ENCODE measurements around the gene PRSS33. TPM values are rescaled to one million over a fixed set of nuclear protein-coding genes. Genes with fewer than 3 reads are reported as not detected.

The PRSS33 gene
- total RNA-seq, 2 experiments from 2014 or later, result not detected

DNA sequence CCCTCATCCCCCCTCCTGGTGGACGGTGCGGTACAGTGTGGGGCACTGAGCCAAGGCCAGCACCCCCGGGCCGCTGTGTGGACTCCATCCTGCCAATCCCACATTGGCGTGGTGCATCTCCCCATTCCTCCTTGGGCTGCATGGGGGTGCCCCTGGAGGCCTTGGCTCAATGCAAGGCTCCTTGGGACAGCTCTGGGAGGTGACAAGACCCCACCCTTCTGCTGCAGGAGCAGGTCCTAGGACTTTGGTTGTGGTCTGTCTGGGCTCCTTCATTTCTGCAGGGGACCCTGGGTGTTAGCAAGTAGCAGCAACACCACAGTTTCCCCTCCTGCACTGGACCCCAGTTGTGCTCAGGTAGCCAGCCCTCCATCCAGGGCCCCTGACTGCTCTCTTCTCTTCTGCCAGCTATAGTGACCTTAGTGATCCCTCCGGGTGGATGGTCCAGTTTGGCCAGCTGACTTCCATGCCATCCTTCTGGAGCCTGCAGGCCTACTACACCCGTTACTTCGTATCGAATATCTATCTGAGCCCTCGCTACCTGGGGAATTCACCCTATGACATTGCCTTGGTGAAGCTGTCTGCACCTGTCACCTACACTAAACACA is 31.0 kb upstream of the PRSS33 start:
- Mint-ChIP-seq H3K27ac (no peak overlapping the region), H3K9me3 (no peaks in the 10 kb centered on the region), H3K36me3 (ENCODE audit: low read depth) (no peaks in the 10 kb centered on the region), H3K4me3 (no peak overlapping the region), H3K4me1 (no peaks in the 10 kb centered on the region), H3K27me3 (peaks cover 4% of the 10 kb centered on the region)
- CTCF ChIA-PET, result no interaction called here
- DNase-seq, result no peak
- POLR2A ChIA-PET, result no interaction called here

DNA sequence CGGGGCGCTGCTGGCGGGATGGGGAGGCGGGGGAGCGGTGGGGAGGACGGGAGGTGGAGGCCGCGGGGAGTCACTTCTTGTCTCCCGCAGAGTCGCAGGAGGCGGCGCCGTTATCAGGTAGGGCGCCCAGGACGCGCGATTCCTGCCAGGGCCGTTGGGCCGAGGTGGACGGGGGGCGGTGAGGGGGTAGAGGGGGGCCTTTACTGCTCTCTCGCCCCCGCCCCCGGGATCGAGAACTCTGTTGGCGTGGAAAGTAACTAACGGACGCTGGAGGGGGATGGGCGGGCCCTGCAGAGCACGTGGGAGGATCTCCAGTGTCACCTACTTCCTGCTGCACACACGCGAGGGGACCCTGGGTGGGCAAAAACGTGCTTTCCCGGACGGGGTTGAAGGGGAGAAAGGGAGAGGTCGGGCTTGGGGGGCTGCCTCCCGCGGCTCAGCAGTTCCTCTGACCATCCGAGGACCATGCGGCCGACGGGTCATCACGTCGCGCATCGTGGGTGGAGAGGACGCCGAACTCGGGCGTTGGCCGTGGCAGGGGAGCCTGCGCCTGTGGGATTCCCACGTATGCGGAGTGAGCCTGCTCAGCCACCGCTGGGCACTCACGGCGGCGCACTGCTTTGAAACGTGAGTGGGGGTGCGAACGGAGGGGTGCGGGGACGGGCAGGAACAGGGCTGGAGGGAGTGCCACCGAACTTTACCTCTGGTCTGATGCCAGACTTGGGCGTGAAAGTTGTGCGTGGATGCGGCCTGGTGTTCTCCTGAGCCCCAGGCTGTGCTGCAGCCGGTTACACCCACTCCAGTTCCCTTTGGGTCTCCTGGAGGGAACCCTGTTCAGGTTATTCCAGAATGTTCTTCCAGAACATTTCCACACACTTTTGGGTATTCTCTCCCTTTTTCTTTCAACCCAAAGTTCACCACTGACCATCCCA is 30.2 kb upstream of the PRSS33 start:
- DNase-seq, result no peak
- no peak overlapping the region for H3K27ac Mint-ChIP-seq
- no peak overlapping the region for H3K4me3 Mint-ChIP-seq
- H3K9me3 Mint-ChIP-seq, result no peaks in the 10 kb centered on the region
- ChIA-PET CTCF (no interaction called here), POLR2A (no interaction called here)
- peaks cover 4% of the 10 kb centered on the region for H3K27me3 Mint-ChIP-seq
- H3K36me3 Mint-ChIP-seq (ENCODE audit: low read depth), result no peaks in the 10 kb centered on the region
- no peaks in the 10 kb centered on the region for H3K4me1 Mint-ChIP-seq

- H3K27ac Mint-ChIP-seq, result no peak within 1 kb of the TSS
- ChIA-PET POLR2A (no interaction called here), CTCF (no interaction called here)
- no peak for DNase-seq
- H3K9me3 Mint-ChIP-seq, result no peaks in the 10 kb centered on the region
- no peak within 1 kb of the TSS for H3K4me3 Mint-ChIP-seq
- H3K27me3 Mint-ChIP-seq, result peaks cover under 1% of the 10 kb centered on the region
- no peaks in the 10 kb centered on the region for H3K36me3 Mint-ChIP-seq (ENCODE audit: low read depth)
- H3K4me1 Mint-ChIP-seq, result no peaks in the 10 kb centered on the region
These were observed 29.5 kb upstream of the PRSS33 start, which contains the start of gene PRSS21 for GRCh38 chr16:2816751-2817339. TSS of gene PRSS21 (plus strand) at chr16:2817237. CDS start at chr16:2817269, 32 bp downstream.

- DNase-seq, result no peak
- no peak overlapping the region for H3K27ac Mint-ChIP-seq
- no peaks in the 10 kb centered on the region for H3K27me3 Mint-ChIP-seq
- CTCF ChIA-PET, result no interaction called here
- H3K4me3 Mint-ChIP-seq, result no peak overlapping the region
- H3K9me3 Mint-ChIP-seq, result no peaks in the 10 kb centered on the region
- no peaks in the 10 kb centered on the region for H3K36me3 Mint-ChIP-seq (ENCODE audit: low read depth)
- H3K4me1 Mint-ChIP-seq, result no peaks in the 10 kb centered on the region
- POLR2A ChIA-PET, result no interaction called here
These were observed 28.0 kb upstream of the PRSS33 start for GRCh38 chr16:2815299-2815771.

DNA sequence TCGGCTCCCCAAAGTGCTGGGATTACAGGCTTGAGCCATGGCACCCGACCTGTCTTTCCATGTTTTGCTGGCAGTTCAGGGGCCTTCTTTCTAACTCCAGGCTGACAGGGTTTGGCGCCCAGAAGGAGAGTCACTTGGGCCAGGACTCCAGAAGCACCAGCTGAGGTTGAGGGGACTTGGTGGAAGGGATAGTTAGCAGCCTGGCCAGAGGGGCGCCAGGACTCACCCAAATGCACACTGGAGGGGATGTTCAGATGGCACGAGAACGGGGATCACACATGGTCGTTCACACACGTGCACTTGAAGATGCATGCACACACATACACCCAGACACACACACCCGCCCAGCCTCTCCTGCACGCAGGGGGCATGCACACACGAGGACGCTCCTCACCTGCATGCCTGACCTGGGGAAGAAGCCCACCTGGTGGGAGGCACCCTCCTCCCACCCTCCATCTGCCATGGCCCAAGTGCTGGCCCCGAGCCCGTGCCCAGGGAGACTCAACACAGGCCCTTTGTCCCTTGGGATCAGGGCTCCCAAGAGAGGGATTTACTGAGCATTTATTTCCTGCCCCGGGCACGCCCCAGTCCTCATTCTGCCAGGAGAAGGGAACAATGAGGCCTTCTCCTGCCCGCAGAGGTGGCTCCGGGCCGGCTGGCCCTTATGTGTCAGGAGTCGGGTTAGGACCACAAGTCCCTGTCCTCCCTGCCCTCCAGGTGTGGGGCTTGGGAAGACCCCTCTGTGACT is 27.4 kb upstream of the PRSS33 start:
- POLR2A ChIA-PET, result no interaction called here
- H3K27me3 Mint-ChIP-seq, result peaks cover 2% of the 10 kb centered on the region

GRCh38 chr16:2813771-2814221 is 26.4 kb upstream of the PRSS33 start:
- no peak overlapping the region for H3K27ac Mint-ChIP-seq
- no peak for DNase-seq
- ChIA-PET POLR2A (no interaction called here), CTCF (no interaction called here)
- H3K4me1 Mint-ChIP-seq, result no peaks in the 10 kb centered on the region
- no peak overlapping the region for H3K4me3 Mint-ChIP-seq
- H3K27me3 Mint-ChIP-seq, result peaks cover 10% of the 10 kb centered on the region
- H3K9me3 Mint-ChIP-seq, result no peaks in the 10 kb centered on the region
- H3K36me3 Mint-ChIP-seq (ENCODE audit: low read depth), result no peaks in the 10 kb centered on the region

More for the DNA sequence above, 27.4 kb upstream of the PRSS33 start:
- Mint-ChIP-seq H3K9me3 (no peaks in the 10 kb centered on the region), H3K36me3 (ENCODE audit: low read depth) (no peaks in the 10 kb centered on the region), H3K27ac (no peak overlapping the region), H3K4me1 (no peaks in the 10 kb centered on the region), H3K4me3 (no peak overlapping the region)
- CTCF ChIA-PET, result no interaction called here
- DNase-seq, result no peak

DNA sequence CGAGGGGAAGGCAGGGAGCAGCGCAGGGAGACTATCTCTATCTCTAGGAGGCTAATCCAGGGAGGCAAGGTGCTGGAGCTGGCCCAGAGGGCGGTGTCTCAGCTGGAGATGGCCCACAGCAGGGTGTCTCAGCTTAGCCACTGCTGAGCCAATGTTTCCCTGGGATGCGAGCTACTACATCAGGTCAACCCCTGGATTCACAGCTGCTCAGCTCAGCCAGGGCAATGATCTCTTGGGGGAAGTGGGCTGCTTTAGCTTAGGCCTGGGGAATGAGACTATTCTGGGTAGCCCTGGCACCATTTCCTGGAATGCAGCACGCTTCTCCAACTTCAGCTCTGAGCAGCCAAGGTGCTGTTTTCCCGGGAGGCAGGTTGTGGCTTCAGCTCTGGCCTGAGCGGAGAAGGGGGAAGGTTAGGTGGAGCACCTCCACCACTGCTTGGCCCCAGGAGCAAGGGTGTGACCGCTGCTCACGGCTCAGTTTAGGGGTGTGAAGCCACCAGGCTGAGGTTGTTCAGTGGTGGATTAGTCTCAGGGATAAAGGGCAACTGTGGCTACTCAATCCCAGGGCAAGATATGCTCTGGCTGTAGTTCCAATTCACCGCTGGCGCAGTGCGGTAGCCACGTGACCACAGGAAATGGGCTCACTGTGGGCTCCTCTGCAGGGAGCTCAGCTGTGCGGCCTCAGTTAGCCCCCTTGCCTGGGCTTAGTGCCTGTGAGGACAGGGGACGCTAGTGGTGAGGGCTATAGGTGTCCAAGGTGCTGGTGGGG is 24.5 kb upstream of the PRSS33 start:
- Mint-ChIP-seq H3K4me1 (no peaks in the 10 kb centered on the region), H3K27me3 (peaks cover 11% of the 10 kb centered on the region), H3K4me3 (no peak overlapping the region), H3K9me3 (no peaks in the 10 kb centered on the region), H3K27ac (no peak overlapping the region), H3K36me3 (ENCODE audit: low read depth) (no peaks in the 10 kb centered on the region)
- CTCF ChIA-PET, result interaction anchor here (0.5 to 1.2 kb wide), 5 partner anchors 14 to 564 kb away, joined by 3 to 6 read pairs (median 4); partner anchors contain the start of gene PRSS41
- POLR2A ChIA-PET, result no interaction called here
- DNase-seq, result no peak

DNA sequence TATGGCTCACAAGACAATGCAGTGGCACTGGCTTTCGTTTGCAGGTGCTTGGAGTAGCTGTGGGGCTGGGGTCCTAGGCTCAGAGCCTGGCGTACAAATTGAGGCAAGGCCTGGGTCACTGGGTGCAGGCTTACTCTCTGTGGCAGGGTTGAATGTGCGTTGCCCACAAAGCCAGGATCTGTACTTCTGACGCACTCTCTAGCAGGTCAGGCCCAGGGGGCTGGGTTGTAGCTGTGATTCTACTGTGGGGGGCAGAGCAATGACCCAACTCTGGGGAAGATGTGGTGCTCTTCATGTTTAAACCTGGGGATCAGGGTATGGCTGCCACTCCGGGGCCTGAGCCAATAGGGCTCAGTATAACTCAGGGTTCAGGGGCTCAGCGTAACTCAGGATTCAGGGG is 23.3 kb upstream of the PRSS33 start:
- no peak overlapping the region for H3K27ac Mint-ChIP-seq
- no peaks in the 10 kb centered on the region for H3K9me3 Mint-ChIP-seq
- ChIA-PET CTCF (interaction anchor here (0.5 kb wide), 1 partner anchor 13 kb away, joined by 3 read pairs; no protein-coding TSS in a partner anchor), POLR2A (no interaction called here)
- no peak overlapping the region for H3K4me3 Mint-ChIP-seq
- H3K27me3 Mint-ChIP-seq, result peaks cover 11% of the 10 kb centered on the region
- H3K36me3 Mint-ChIP-seq (ENCODE audit: low read depth), result no peaks in the 10 kb centered on the region
- H3K4me1 Mint-ChIP-seq, result no peaks in the 10 kb centered on the region
- no peak for DNase-seq

GRCh38 chr16:2809149-2809760 is 21.9 kb upstream of the PRSS33 start:
- no peak overlapping the region for H3K4me3 Mint-ChIP-seq
- no peaks in the 10 kb centered on the region for H3K4me1 Mint-ChIP-seq
- H3K27me3 Mint-ChIP-seq, result peaks cover 13% of the 10 kb centered on the region
- H3K27ac Mint-ChIP-seq, result no peak overlapping the region
- ChIA-PET POLR2A (no interaction called here), CTCF (interaction anchor here (0.7 kb wide), 1 partner anchor 161 kb away, joined by 3 read pairs; no protein-coding TSS in a partner anchor)
- no peaks in the 10 kb centered on the region for H3K36me3 Mint-ChIP-seq (ENCODE audit: low read depth)
- DNase-seq, result no peak
- H3K9me3 Mint-ChIP-seq, result no peaks in the 10 kb centered on the region

- no peaks in the 10 kb centered on the region for H3K4me1 Mint-ChIP-seq
- ChIA-PET POLR2A (no interaction called here), CTCF (no interaction called here)
- no peak for DNase-seq
- H3K27ac Mint-ChIP-seq, result no peak overlapping the region
- H3K4me3 Mint-ChIP-seq, result no peak overlapping the region
- no peaks in the 10 kb centered on the region for H3K9me3 Mint-ChIP-seq
- H3K27me3 Mint-ChIP-seq, result peaks cover 17% of the 10 kb centered on the region
- no peaks in the 10 kb centered on the region for H3K36me3 Mint-ChIP-seq (ENCODE audit: low read depth)
These were observed 20.8 kb upstream of the PRSS33 start for GRCh38 chr16:2808181-2808580.

GRCh38 chr16:2806286-2806685 is 18.9 kb upstream of the PRSS33 start:
- no peak for DNase-seq
- H3K27me3 Mint-ChIP-seq, result peaks cover 19% of the 10 kb centered on the region
- H3K4me3 Mint-ChIP-seq, result no peak overlapping the region
- CTCF ChIA-PET, result no interaction called here
- no peaks in the 10 kb centered on the region for H3K9me3 Mint-ChIP-seq
- H3K27ac Mint-ChIP-seq, result no peak overlapping the region
- POLR2A ChIA-PET, result no interaction called here
- no peaks in the 10 kb centered on the region for H3K36me3 Mint-ChIP-seq (ENCODE audit: low read depth)
- H3K4me1 Mint-ChIP-seq, result no peaks in the 10 kb centered on the region

DNA sequence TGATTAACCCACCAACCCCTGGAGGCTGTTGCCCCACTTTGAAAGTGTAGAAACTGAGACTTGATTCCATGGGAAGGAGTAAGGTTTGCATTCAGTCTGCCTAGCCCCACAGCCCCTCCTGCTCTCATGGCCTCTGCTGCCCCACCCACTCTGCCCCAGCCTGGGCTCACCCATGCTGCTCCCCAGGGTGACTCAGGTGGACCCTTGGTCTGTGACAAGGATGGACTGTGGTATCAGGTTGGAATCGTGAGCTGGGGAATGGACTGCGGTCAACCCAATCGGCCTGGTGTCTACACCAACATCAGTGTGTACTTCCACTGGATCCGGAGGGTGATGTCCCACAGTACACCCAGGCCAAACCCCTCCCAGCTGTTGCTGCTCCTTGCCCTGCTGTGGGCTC is 17.4 kb upstream of the PRSS33 start:
- H3K27ac Mint-ChIP-seq, result no peak overlapping the region
- DNase-seq, result no peak
- CTCF ChIA-PET, result no interaction called here
- no peaks in the 10 kb centered on the region for H3K9me3 Mint-ChIP-seq
- POLR2A ChIA-PET, result no interaction called here
- no peaks in the 10 kb centered on the region for H3K4me1 Mint-ChIP-seq
- no peaks in the 10 kb centered on the region for H3K36me3 Mint-ChIP-seq (ENCODE audit: low read depth)
- H3K27me3 Mint-ChIP-seq, result peaks cover 17% of the 10 kb centered on the region
- H3K4me3 Mint-ChIP-seq, result no peak overlapping the region

Measured in activated CD4-positive, alpha-beta T cell treated with anti-CD3 and anti-CD28 coated beads, Interleukin-2, amount 10 ng/mL, durations not matched to agents 7 days and 5 days (primary cell).